T-helper 1 cell treated with Interleukin-12 subunit alpha and Interleukin-12 subunit beta and Interleukin-4 antibody, amounts not matched to agents 30 μg/mL and 1 μg/mL, for 36 hours (primary cell): Measurements from ENCODE around the gene RASA4B.
A peak's percentile ranks its signal among the peaks of the same experiment; 100 is the strongest.

Experiments used
- H3K27ac Mint-ChIP-seq: one replicate; pipeline ENCODE4 v1.8.0; 2021; ENCODE audit warnings: mild to moderate bottlenecking, mixed read lengths
- H3K27me3 Mint-ChIP-seq: one replicate; pipeline ENCODE4 v1.8.0; 2021; ENCODE audit warnings: low read depth, mixed read lengths
- H3K36me3 Mint-ChIP-seq: one replicate; pipeline ENCODE4 v1.8.0; 2021; ENCODE audit warnings: low read depth, mixed read lengths
- H3K4me1 Mint-ChIP-seq: one replicate; pipeline ENCODE4 v1.8.0; 2021; ENCODE audit warnings: low read depth, mixed read lengths
- H3K4me3 Mint-ChIP-seq: one replicate; pipeline ENCODE4 v1.8.0; 2021; ENCODE audit warnings: mild to moderate bottlenecking, moderate library complexity, mixed read lengths
- H3K9me3 Mint-ChIP-seq: one replicate; pipeline ENCODE4 v1.8.0; 2021; ENCODE audit warnings: mixed read lengths

RASA4B gene

GRCh38 chr7:102469972-102470825 lies 47.4 kb downstream of the RASA4B start:
- Mint-ChIP-seq H3K36me3 (peaks cover 5% of the 10 kb centered on the region), H3K9me3 (no peaks in the 10 kb centered on the region), H3K4me3 (no peak overlapping the region), H3K27ac (peak overlapping the region; percentile 45), H3K27me3 (no peaks in the 10 kb centered on the region), H3K4me1 (peaks cover 9% of the 10 kb centered on the region)

GRCh38 chr7:102469351-102469971 lies 48.1 kb downstream of the RASA4B start:
- Mint-ChIP-seq H3K4me1 (peaks cover 9% of the 10 kb centered on the region), H3K4me3 (no peak overlapping the region), H3K27ac (no peak overlapping the region), H3K9me3 (no peaks in the 10 kb centered on the region), H3K36me3 (peaks cover 5% of the 10 kb centered on the region), H3K27me3 (no peaks in the 10 kb centered on the region)

DNA sequence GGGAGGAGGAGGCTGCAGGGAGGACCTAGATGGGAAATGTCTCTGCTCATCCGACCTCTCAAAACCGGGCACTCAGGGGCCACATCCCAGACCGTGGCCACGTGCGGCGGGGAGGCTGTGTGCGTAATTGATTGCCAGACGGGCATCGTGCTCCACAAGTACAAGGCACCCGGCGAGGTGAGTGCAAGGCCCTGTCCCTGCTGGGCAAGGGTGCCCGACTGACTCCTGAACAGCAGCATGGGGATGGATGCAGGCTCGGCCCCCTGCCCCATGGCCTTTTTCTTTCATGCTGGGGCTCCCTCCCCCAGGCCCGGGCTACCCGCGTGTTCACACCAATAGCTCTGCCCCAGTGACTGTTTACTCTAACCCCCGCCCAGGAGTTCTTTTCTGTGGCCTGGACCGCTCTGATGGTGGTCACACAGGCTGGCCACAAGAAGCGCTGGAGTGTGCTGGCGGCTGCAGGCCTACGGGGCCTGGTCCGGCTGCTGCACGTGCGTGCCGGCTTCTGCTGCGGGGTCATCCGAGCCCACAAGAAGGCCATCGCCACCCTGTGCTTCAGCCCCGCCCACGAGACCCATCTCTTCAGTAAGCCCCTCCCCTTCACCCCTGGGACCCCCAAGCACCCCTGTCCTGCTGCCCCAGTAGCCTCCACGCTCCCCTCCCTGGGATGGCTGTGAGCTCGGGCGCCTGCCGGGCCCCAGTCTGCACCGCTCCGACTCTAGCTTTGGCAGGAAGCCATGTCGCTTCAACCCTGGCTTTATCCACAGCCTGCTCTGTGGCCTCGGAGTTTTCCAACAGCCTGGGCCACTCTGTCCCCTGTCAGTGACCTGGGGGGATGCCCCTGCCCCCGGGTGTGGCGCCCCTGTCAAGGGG lies 48.9 kb downstream of the RASA4B start:
- Mint-ChIP-seq H3K27me3 (no peaks in the 10 kb centered on the region), H3K4me3 (no peak overlapping the region), H3K9me3 (no peaks in the 10 kb centered on the region), H3K27ac (no peak overlapping the region), H3K4me1 (peaks cover 15% of the 10 kb centered on the region), H3K36me3 (peaks cover 6% of the 10 kb centered on the region)

- Mint-ChIP-seq H3K27me3 (no peaks in the 10 kb centered on the region), H3K36me3 (peaks cover 3% of the 10 kb centered on the region), H3K4me1 (peaks cover 17% of the 10 kb centered on the region), H3K27ac (no peak overlapping the region), H3K4me3 (no peak overlapping the region), H3K9me3 (no peaks in the 10 kb centered on the region)
Measured at GRCh38 chr7:102467581-102468477, 49.7 kb downstream of the RASA4B start.

GRCh38 chr7:102466097-102466496 lies 51.5 kb downstream of the RASA4B start:
- Mint-ChIP-seq H3K4me3 (peak overlapping the region; percentile 92), H3K9me3 (no peaks in the 10 kb centered on the region), H3K4me1 (peaks cover 20% of the 10 kb centered on the region), H3K27me3 (no peaks in the 10 kb centered on the region), H3K27ac (no peak overlapping the region), H3K36me3 (peaks cover 4% of the 10 kb centered on the region)

GRCh38 chr7:102464577-102465280 lies 52.8 kb downstream of the RASA4B start, which contains the start of the genes ALKBH4 and LRWD1:
Gene ALKBH4, minus strand, starts transcription at chr7:102464863. Its CDS starts 27 bp downstream, at chr7:102464836.
Gene LRWD1, plus strand, starts transcription at chr7:102464984. Its CDS starts 97 bp downstream, at chr7:102465081.
- H3K4me1 Mint-ChIP-seq = peaks cover 20% of the 10 kb centered on the region
- H3K9me3 Mint-ChIP-seq = no peaks in the 10 kb centered on the region
- peak within 1 kb of the TSS; percentile 92 for H3K4me3 Mint-ChIP-seq
- peak within 1 kb of the TSS; percentile 82 for H3K27ac Mint-ChIP-seq
- H3K36me3 Mint-ChIP-seq = peaks cover 6% of the 10 kb centered on the region
- H3K27me3 Mint-ChIP-seq = no peaks in the 10 kb centered on the region

DNA sequence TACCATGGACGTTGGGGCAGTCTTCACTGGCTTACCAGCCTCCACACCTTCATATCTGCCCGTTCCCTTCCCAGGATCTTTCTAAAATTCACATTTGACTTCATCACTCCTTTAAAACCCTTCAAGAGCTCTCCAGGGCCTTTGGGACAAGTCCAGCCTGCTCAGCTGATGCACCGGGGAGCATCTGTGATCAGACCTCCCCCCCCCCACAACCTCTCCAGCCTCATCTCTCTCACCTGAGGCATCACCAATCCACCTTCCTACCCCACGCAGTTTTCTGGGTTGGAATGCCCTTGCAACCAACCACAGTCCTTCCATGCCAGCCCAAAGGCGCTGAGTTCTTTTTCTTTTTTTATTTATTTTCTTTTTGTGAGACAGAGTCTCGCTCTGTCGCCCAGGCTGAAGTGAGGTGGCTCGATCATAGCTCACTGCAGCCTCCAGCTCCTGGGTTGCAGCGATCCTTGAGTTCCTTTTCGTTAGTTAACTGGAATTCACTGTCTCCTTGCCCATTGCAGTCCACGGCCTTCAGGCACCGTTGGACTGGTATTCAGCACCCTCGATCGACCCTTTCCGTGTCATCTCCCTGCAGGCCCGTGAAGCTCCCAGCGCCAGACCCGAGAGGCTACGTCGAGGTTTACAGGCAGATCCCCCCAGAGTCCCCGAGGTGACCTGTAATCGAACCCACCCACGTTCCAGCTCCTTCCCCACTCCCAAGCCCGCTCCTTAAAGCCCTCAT lies 53.6 kb downstream of the RASA4B start:
- no peaks in the 10 kb centered on the region for H3K9me3 Mint-ChIP-seq
- H3K4me1 Mint-ChIP-seq = peaks cover 20% of the 10 kb centered on the region

DNA sequence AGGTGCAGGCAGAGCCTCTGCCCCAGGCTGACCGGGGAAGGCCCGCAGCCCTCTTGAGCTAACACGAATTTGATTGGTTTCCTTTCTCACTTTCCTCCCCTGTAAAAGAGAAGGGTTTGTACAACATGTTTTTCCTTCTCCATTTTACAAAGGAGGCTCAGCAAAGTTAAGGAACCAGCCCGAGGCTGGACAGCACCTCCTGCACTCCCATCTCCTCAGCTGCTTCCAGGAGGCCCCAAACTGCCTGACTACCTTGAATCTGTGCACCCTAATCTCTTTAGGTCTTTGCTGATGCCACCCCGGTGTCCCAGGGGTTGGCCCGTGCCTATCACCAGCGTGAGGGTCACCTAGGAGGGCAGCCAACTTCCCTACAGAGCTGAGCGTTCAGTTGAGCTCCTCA lies 57.1 kb downstream of the RASA4B start:
- no peak overlapping the region for H3K4me3 Mint-ChIP-seq
- no peaks in the 10 kb centered on the region for H3K27me3 Mint-ChIP-seq
- H3K9me3 Mint-ChIP-seq = no peaks in the 10 kb centered on the region
- H3K27ac Mint-ChIP-seq = no peak overlapping the region
- H3K4me1 Mint-ChIP-seq = peaks cover 12% of the 10 kb centered on the region
- peaks cover 4% of the 10 kb centered on the region for H3K36me3 Mint-ChIP-seq

More for the DNA sequence above, 53.6 kb downstream of the RASA4B start:
- H3K4me3 Mint-ChIP-seq = peak overlapping the region; percentile 92
- H3K36me3 Mint-ChIP-seq = peaks cover 6% of the 10 kb centered on the region
- no peaks in the 10 kb centered on the region for H3K27me3 Mint-ChIP-seq
- peak overlapping the region; percentile 82 for H3K27ac Mint-ChIP-seq

- Mint-ChIP-seq H3K4me3 (no peak overlapping the region), H3K4me1 (peaks cover 11% of the 10 kb centered on the region), H3K27ac (no peak overlapping the region), H3K27me3 (no peaks in the 10 kb centered on the region), H3K9me3 (no peaks in the 10 kb centered on the region), H3K36me3 (peaks cover 4% of the 10 kb centered on the region)
Measured at GRCh38 chr7:102459221-102459844, 58.2 kb downstream of the RASA4B start.

DNA sequence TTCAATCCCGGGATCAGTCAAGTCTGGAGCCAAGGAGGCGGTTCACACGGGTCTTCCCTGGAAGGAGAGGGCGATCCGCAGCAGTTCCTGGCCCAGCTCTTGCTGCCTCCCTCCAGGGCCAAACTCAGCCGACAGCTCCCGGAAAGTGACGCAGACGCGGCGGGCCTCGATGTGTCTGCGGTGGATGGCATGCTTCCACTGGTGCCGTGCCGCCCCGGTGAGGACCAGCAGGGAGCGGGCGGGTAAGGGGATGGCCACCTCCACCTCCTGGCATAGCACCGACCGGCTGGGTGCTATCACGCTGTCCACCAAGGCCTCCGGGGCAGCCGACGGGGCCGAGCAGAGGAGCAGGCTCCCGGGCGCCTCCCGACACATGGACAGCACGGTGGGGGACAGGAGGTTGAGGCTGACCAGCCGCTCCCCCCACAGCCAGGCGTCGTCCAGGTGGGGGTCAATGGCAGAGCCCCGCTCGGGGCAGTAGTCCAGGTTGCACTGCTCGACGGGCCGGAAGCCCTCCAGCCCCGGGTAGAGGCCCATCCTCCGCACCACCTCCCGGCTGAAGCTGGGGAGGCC lies 60.1 kb downstream of the RASA4B start:
- Mint-ChIP-seq H3K4me1 (peaks cover under 1% of the 10 kb centered on the region), H3K27me3 (no peaks in the 10 kb centered on the region), H3K9me3 (no peaks in the 10 kb centered on the region), H3K27ac (no peak overlapping the region), H3K4me3 (no peak overlapping the region), H3K36me3 (peaks cover 2% of the 10 kb centered on the region)

- H3K4me1 Mint-ChIP-seq = no peaks in the 10 kb centered on the region
- H3K4me3 Mint-ChIP-seq = no peak overlapping the region
- H3K36me3 Mint-ChIP-seq = peaks cover 2% of the 10 kb centered on the region
- no peaks in the 10 kb centered on the region for H3K27me3 Mint-ChIP-seq
- no peaks in the 10 kb centered on the region for H3K9me3 Mint-ChIP-seq
- H3K27ac Mint-ChIP-seq = no peak overlapping the region
Measured at GRCh38 chr7:102456327-102456726, 61.2 kb downstream of the RASA4B start.

- Mint-ChIP-seq H3K9me3 (no peaks in the 10 kb centered on the region), H3K4me1 (no peaks in the 10 kb centered on the region), H3K36me3 (no peaks in the 10 kb centered on the region), H3K27ac (no peak overlapping the region), H3K4me3 (no peak overlapping the region), H3K27me3 (no peaks in the 10 kb centered on the region)
Measured at GRCh38 chr7:102455596-102455995, 62.0 kb downstream of the RASA4B start.
